ENCODE data around the gene CCDC110.

DNA sequence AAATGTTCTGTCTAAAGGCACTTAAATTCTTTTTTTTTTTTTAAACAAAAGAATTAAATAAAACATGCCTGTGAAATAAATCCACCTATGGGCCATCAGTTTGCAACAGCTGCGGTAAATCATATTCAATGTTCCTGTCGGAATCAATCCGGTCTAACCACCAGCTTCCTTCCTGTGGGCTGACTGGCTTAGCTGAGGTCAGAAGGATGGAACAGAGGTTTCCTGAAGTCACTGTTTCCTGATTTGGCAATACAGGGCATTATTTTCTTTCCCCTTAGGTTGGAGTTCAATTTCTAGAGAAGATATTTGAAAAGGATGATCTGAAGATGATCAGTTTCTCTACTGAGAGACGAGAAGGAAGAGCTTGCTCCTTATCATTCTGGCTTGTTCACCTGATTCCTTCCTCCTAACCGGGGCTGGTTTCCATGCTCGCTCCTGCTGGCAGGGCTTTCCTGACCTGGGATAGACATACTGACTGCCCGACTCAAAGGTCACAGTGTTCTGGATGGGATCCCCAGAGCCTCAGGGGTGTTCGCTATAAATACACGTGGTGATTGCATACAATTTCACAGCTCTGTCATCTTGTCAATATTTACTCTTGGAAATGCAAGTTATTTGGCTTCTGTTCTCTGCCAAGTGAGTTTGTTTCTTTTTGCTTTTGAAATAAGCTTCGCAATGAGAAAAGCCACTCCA is 42.1 kb upstream of the CCDC110 start:
- no peak for TF ChIP-seq EGR1 (IDR thresholded peaks at IDR 0.05; ENCODE audit: low read depth)
- TF ChIP-seq POLR2AphosphoS5 (IDR thresholded peaks at IDR 0.05; ENCODE audit: low read depth, low read length) = no peak
- TF ChIP-seq POLR2A (IDR thresholded peaks at IDR 0.05; ENCODE audit: borderline replicate concordance, extremely low read depth, insufficient read depth, insufficient read length) = no peak
- TF ChIP-seq EZH2 (IDR thresholded peaks at IDR 0.05) = no peak
- TF ChIP-seq SP1 (IDR thresholded peaks at IDR 0.05; ENCODE audit: low read depth) = no peak
- TF ChIP-seq CTCF (IDR thresholded peaks at IDR 0.05 in 2 of 3, conservative IDR thresholded peaks at IDR 0.05 in 1 of 3; ENCODE audit: borderline replicate concordance in 1 of 3, insufficient read depth in 1 of 3, low read depth in 2 of 3, low read length in 2 of 3) = no peak
- no peak for TF ChIP-seq ATF3 (IDR thresholded peaks at IDR 0.05)
- no peak for TF ChIP-seq EZH2phosphoT487 (IDR thresholded peaks at IDR 0.05; ENCODE audit: borderline replicate concordance)
- no peak for TF ChIP-seq RAD21 (IDR thresholded peaks at IDR 0.05; ENCODE audit: low read depth)
- TF ChIP-seq MAX (IDR thresholded peaks at IDR 0.05) = no peak
- TF ChIP-seq FOSL1 (IDR thresholded peaks at IDR 0.05; ENCODE audit: low read depth) = no peak
- no peak for TF ChIP-seq CEBPB (IDR thresholded peaks at IDR 0.05; ENCODE audit: low read depth)

Measured in HCT116 (cell line).